ENCODE results near the gene EDN3.
"Not testable (repeated sequence)": the region's sequence is repeated elsewhere in the genome, so short reads cannot be mapped to it uniquely, and the experiment has no call there.

Gene EDN3

DNA sequence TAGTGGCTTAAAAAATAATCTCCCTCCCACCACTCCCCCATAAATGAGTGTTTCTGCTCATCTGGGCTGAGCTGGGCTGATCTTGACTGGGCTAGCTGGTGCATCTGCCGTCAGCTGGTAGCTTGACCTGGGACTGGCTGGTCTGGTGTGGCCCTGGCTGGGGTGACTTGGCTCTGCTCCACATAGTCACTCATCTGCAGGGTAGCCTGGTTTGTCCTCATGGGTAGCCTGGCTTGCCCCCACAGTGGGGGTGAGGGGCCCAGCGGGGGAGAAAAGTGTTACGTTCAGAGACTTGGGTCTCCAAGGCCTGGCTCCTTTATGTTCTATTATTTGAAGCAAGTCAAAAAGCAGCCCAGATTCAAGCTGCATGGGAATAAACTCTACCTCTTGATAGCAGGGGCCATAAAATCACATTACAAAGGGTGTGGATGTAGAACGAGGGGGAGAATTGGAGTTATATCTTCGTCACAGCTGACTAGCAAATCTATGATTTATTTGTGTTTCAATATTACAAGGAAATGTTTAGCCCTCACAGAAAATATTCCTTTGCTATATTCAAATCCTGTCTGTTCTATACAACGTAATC is 32.9 kb downstream of the EDN3 start:
- DNase-seq (ENCODE audit: low read depth): no peak
- TF ChIP-seq, protein P1, sequence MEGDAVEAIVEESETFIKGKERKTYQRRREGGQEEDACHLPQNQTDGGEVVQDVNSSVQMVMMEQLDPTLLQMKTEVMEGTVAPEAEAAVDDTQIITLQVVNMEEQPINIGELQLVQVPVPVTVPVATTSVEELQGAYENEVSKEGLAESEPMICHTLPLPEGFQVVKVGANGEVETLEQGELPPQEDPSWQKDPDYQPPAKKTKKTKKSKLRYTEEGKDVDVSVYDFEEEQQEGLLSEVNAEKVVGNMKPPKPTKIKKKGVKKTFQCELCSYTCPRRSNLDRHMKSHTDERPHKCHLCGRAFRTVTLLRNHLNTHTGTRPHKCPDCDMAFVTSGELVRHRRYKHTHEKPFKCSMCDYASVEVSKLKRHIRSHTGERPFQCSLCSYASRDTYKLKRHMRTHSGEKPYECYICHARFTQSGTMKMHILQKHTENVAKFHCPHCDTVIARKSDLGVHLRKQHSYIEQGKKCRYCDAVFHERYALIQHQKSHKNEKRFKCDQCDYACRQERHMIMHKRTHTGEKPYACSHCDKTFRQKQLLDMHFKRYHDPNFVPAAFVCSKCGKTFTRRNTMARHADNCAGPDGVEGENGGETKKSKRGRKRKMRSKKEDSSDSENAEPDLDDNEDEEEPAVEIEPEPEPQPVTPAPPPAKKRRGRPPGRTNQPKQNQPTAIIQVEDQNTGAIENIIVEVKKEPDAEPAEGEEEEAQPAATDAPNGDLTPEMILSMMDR (IDR thresholded peaks at IDR 0.05; ENCODE audit: low read length, missing control alignments): no peak
- no peak overlapping the region for H3K4me3 ChIP-seq (replicated peaks; ENCODE audit: low read depth, low read length)

DNA sequence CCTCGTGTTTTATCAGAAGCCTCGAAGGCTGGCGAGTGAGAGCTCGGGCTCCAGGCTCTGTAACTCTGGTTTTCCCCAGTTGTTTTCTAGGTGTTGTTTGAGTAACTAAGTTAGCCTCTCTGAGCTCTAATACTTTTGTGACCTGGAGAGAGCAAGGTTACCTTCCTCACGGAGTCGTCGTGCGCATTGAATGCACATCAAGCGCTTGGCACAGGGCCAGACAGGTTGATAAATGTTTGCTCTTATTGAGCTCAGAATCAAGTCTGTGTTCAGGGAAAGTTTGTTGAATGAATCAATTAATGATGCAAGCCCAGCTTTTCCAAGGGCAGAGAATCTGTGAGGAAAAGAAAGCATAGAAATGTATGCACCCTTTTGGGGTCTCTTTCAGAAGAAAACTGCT is 33.5 kb downstream of the EDN3 start:
- TF ChIP-seq, protein P1 (IDR thresholded peaks at IDR 0.05; ENCODE audit: low read length, missing control alignments): no peak
- no peak overlapping the region for H3K4me3 ChIP-seq (replicated peaks; ENCODE audit: low read depth, low read length)
- no peak for DNase-seq (ENCODE audit: low read depth)

DNA sequence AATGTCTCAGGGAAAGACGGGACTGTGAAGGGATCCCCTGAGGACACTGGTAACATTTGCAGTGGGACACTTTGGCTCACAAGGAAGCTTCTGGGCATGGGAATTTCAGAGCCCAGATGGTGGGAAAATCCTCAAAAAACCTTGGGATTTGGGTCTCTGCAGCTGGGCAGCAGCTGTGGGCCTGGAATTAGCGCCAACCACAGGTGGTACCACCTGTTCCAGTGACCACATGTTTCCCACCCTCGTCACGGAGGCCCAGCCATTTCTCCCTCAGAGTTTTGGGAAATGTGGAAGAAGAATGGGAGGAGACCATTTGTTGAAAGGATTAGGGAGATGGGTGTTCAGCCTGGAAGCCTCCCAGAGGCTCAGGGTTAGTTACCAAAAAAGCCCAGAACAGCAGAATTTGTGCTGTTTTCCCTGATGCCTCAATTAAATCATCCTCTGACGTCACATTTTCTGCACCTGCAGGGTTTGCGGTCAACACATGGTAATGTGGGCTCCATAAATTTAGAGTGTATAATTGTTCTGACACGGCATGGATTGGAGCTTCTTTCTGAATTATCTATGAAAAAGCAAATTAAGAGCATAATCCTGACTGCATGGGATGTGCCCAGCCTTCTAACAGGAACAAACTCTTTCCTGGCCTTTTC is 34.4 kb downstream of the EDN3 start:
- H3K4me3 ChIP-seq (replicated peaks; ENCODE audit: low read depth, low read length): no peak overlapping the region
- no peak for DNase-seq (ENCODE audit: low read depth)
- TF ChIP-seq, protein P1 (IDR thresholded peaks at IDR 0.05; ENCODE audit: low read length, missing control alignments): no peak

DNA sequence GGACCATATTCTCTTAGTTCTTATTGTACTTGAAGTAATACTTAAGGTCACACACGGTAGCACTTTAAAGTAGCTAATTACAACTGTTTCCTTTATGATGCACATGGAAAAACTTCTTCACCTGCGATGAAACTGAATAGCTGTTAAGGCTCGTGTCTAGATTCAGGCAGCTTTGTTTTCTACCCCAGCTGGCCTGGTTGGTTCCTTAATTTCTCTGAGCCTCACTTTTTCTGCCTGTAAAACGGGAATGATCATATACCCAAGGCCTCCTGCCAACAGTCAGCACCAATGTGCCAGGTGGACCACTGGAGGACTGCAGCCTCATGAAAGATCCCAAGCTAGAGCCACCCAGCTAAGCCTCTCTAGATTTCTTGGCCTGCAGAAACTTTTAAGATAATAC is 35.0 kb downstream of the EDN3 start:
- DNase-seq (ENCODE audit: low read depth): no peak
- TF ChIP-seq, protein P1 (IDR thresholded peaks at IDR 0.05; ENCODE audit: low read length, missing control alignments): no peak
- H3K4me3 ChIP-seq (replicated peaks; ENCODE audit: low read depth, low read length): no peak overlapping the region

DNA sequence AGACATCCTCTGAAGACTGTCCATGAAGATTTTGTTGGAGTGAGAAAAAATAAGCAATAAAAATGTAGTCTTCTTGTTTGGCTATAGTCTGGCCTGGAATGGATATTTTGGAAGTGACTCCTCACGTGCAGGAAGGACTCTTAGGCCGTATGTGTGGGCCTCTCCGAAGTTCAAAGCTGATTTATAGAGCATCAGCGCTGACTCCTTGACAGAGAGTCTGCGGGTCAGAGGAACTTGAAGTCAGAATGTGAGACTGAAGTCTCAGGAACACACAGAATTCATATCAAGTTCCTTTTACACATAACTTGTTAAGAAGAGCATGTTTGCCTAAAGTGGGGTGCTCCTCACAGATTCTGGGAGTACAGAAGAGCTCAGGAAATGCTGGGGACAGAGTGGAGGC is 36.1 kb downstream of the EDN3 start:
- no peak for DNase-seq (ENCODE audit: low read depth)
- TF ChIP-seq, protein P1 (IDR thresholded peaks at IDR 0.05; ENCODE audit: low read length, missing control alignments): no peak
- H3K4me3 ChIP-seq (replicated peaks; ENCODE audit: low read depth, low read length): no peak overlapping the region

DNA sequence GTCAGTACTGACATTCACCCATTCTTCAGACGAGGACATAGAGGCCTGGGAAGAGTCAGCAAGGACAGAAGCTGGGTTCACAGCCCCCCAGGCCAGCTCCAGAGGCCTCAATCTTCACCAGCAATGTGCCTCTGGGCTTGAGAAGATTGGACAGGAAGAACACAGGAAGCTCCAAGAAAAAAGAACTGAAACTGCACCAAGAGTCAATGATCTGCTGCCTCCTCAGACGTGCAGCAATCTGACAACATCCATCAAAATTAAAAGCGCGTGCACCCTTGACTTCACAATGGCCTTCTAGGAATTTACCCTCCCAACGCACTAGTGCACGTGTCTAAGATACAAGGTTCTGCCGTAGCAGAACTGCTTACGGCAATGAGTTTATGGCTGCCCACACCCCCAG is 38.0 kb downstream of the EDN3 start:
- H3K4me3 ChIP-seq (replicated peaks; ENCODE audit: low read depth, low read length); DNase-seq (ENCODE audit: low read depth): not testable (repeated sequence)

DNA sequence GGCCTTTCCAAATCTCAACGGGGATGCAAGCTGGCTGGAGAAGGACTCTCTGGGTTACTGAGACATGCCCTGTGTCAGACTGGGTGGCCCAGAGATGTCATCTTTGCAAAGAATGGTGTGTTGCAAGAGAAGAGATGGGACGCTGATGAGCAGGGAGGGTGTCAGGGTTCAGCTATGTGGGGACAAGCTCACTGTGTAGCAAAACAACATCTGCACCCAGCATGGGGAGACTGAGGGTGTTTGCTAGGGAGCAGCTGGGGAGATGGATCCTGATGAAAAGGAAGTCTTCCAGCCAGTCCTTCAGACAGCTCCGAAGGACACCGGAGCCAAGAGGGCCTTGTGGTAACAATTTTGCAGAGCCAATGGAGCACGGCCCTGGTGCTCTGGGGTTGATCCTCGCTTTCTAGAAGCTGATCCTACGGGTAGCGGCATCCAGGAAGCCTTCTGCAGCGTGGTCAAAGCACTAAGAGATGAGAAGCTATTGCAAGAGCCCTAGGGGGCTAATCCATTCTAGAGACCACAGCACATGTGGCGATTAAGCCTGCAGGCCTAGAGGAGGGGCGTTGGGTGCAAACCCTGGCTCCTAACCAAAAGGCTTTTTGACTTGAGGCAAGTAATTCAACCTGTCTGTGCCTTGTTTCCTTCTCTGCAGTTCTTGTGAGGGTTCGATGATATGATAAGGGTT is 39.9 kb downstream of the EDN3 start:
- H3K4me3 ChIP-seq (replicated peaks; ENCODE audit: low read depth, low read length): no peak overlapping the region
- TF ChIP-seq, protein P1 (IDR thresholded peaks at IDR 0.05; ENCODE audit: low read length, missing control alignments): no peak
- no peak for DNase-seq (ENCODE audit: low read depth)

DNA sequence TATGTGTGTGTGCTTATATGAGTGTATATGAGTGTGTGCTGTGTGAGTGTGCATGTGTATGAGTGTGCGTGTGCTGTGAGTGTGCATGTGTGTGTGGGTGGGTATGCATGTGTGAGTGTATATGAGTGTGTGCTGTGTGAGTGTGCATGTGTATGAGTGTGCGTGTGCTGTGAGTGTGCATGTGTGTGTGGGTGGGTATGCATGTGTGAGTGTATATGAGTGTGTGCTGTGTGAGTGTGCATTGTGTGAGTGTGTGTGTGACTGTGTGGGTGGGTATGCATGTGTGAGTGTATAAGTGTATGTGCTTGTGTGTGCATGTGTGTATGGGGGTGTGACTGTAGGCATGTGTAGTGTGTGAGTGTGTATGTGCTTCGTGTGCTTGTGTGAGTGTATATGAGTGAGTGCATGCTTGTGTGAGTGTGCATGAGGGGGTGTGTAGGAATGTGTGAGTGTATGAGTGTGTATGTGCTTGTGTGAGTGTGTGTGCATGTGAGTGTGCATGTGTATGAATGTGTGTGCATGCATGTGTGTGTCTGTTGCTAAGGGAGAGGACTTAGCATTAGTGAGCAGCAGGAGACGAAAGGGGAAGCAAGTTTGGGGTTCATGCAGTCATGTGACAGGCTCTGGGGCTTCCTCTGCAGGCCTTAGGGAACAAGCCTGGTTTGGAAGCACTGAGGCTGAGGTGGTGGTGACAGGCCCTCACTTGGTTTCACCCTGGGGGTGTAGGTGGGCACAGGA is 41.0 kb downstream of the EDN3 start:
- not testable (repeated sequence) for H3K4me3 ChIP-seq (replicated peaks; ENCODE audit: low read depth, low read length); DNase-seq (ENCODE audit: low read depth)
